ENCODE results near the gene FAF2.

DNA sequence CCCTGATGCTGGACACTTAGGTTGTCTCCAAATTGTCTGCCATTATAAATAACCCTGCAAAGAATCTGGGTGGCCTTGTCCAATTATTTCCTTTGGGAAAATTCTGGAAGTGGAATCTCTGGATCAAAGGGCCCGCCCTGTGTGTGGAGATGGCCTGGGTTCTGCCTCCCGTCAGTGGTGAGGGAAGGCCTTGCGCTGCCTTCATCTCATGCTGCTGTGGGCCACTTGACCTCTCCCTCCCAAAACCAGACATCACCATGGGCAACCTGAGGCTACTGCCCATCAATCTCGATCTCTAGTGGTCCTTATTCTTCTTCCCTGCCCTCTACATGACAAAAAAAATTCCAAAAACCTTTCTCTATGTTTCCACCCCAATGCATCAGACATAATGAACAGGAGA, 38.4 kb upstream of the FAF2 start:
- TF ChIP-seq POLR2A (IDR thresholded peaks at IDR 0.05; ENCODE audit: low read depth) (no peak), CTCF (IDR thresholded peaks at IDR 0.05) (no peak), POLR2AphosphoS5 (IDR thresholded peaks at IDR 0.05) (no peak), EP300 (IDR thresholded peaks at IDR 0.05) (no peak)
